Keratinocyte (primary cell): Measurements from ENCODE around the gene RFX3. TPM values are rescaled to one million over a fixed set of nuclear protein-coding genes. Genes with fewer than 3 reads are reported as not detected.

ENCODE experiments used
- DNase-seq: peaks from one replicate; pipeline ENCODE4 v3.0.0-alpha.2; 2011; ENCODE audit warnings: low read depth, missing footprints, low spot score
- FAIRE-seq: peaks from 2 replicates; lab custom pipeline; 2011; peaks lifted over from hg19 to GRCh38; lab: Jason Lieb, UNC
- H2AFZ ChIP-seq: 2 replicates; pipeline ENCODE4 v1.6.0; 2012; ENCODE audit warnings: low read length, control low read depth, inconsistent platforms; ENCODE audit not compliant: control insufficient read depth
- H3K27ac ChIP-seq: 2 replicates; pipeline ENCODE4 v1.5.1; 2011; ENCODE audit warnings: low read length; ENCODE audit not compliant: control insufficient read depth, insufficient read depth
- H3K27me3 ChIP-seq: 3 replicates; pipeline ENCODE4 v1.6.0; 2011; ENCODE audit warnings: low read length; ENCODE audit not compliant: control insufficient read depth, insufficient read depth; ENCODE audit errors: extremely low read depth
- H3K36me3 ChIP-seq, 2 experiments: 2 replicates in 1 of 2; 3 replicates in 1 of 2; pipeline ENCODE4 v1.5.1; 2011; ENCODE audit warnings: low read length in 2 of 2, mild to moderate bottlenecking in 1 of 2; ENCODE audit not compliant: control insufficient read depth in 2 of 2, insufficient read depth in 2 of 2; ENCODE audit errors: extremely low read depth in 1 of 2
- H3K4me1 ChIP-seq: 3 replicates; pipeline ENCODE4 v1.5.1; 2011; ENCODE audit warnings: low read length; ENCODE audit not compliant: control insufficient read depth, insufficient read depth; ENCODE audit errors: extremely low read depth
- H3K4me2 ChIP-seq: 3 replicates; pipeline ENCODE4 v1.6.0; 2011; ENCODE audit warnings: low read depth, low read length; ENCODE audit not compliant: control insufficient read depth, insufficient read depth; ENCODE audit errors: extremely low read depth
- H3K4me3 ChIP-seq, 3 experiments: fragments of 200-600 bp in 1 of 3; sonication (generic) in 1 of 3; 2 replicates in 2 of 3; 3 replicates in 1 of 3; pipeline ENCODE4 v1.5.1; 2011 to 2016; ENCODE audit warnings: low read length in 3 of 3, mild to moderate bottlenecking in 3 of 3, control low read depth in 2 of 3, inconsistent platforms in 1 of 3, low read depth in 1 of 3, mixed read lengths in 1 of 3, mixed run types in 1 of 3, moderate library complexity in 1 of 3; ENCODE audit not compliant: control insufficient read depth in 2 of 3, insufficient read depth in 2 of 3; ENCODE audit errors: extremely low read depth in 1 of 3
- H3K79me2 ChIP-seq: 2 replicates; pipeline ENCODE4 v1.6.0; 2012; ENCODE audit warnings: low read length; ENCODE audit not compliant: control insufficient read depth, insufficient read depth
- H3K9ac ChIP-seq: 3 replicates; pipeline ENCODE4 v1.6.0; 2011; ENCODE audit warnings: low read length; ENCODE audit not compliant: control insufficient read depth, insufficient read depth; ENCODE audit errors: extremely low read depth
- H3K9me1 ChIP-seq: 3 replicates; pipeline ENCODE4 v1.6.0; 2011; ENCODE audit warnings: low read length; ENCODE audit not compliant: control insufficient read depth, insufficient read depth; ENCODE audit errors: extremely low read depth
- H3K9me3 ChIP-seq: 2 replicates; pipeline ENCODE4 v1.5.1; 2012; ENCODE audit warnings: low read depth, low read length; ENCODE audit not compliant: control insufficient read depth
- H4K20me1 ChIP-seq: 3 replicates; pipeline ENCODE4 v1.6.0; 2011; ENCODE audit warnings: low read length; ENCODE audit not compliant: control insufficient read depth, insufficient read depth; ENCODE audit errors: extremely low read depth
- CTCF ChIP-seq, 3 experiments: IDR thresholded peaks in 1 of 3; conservative IDR thresholded peaks in 1 of 3; optimal IDR thresholded peaks in 1 of 3; 2 replicates in 2 of 3; 3 replicates in 1 of 3; pipeline versions ENCODE3 to v1.5.1; 2011; ENCODE audit warnings: low read length in 3 of 3, mild to moderate bottlenecking in 3 of 3, moderate library complexity in 2 of 3, control low read depth in 1 of 3, inconsistent platforms in 1 of 3; ENCODE audit not compliant: insufficient read depth in 2 of 3; ENCODE audit errors: extremely low read depth in 1 of 3
- EZH2 ChIP-seq: IDR thresholded peaks from one replicate; pipeline ENCODE4 v1.6.1; 2012; ENCODE audit warnings: inconsistent platforms, mild to moderate bottlenecking, low read length, moderate library complexity
- dilution Hi-C: fragments of 300-500 bp; cut with MboI; formaldehyde crosslinking; loops from one replicate; pipeline ENCODE4 v1.7.0; 2020; ENCODE audit warnings: low sequenced_read_pairs; ENCODE audit not compliant: extremely low pct_ligation_motif_present
- polyA plus RNA-seq, 5 experiments: library from polyadenylated mRNA; depleted of rRNA in 3 of 5; stranded (reverse) in 3 of 5; stranded (forward) in 1 of 5; unstranded in 1 of 5; fragments of >200 nt; gene quantifications; 1 replicate in 1 of 5; 2 replicates in 3 of 5; 3 replicates in 1 of 5; pipeline versions ENCODE4 v1.2.1 to v1.2.3, GENCODE V29; 2011 to 2012; ENCODE audit warnings: missing spikeins in 2 of 5, low read depth in 1 of 5, low replicate concordance in 1 of 5

RFX3 gene
- polyA plus RNA-seq, 1 donor (not counting 4 experiments of a cell fraction or from before 2014, with no cell fraction given) = 1.8 TPM

GRCh38 chr9:3173374-3173773, 352.4 kb downstream of the RFX3 start:
- no peak for FAIRE-seq
- Histone ChIP-seq H3K4me2 (no peak overlapping the region), H2AFZ (no peak overlapping the region), H3K4me3 (no peak overlapping the region), H3K27ac (no peak overlapping the region), H3K4me1 (no peaks in the 10 kb centered on the region), H3K9ac (no peak overlapping the region), H4K20me1 (no peaks in the 10 kb centered on the region), H3K9me3 (no peaks in the 10 kb centered on the region), H3K79me2 (no peaks in the 10 kb centered on the region), H3K27me3 (no peaks in the 10 kb centered on the region), H3K36me3 (no peaks in the 10 kb centered on the region), H3K9me1 (no peaks in the 10 kb centered on the region)
- dilution Hi-C loops = no loop called here
- TF ChIP-seq CTCF (optimal IDR thresholded peaks at IDR 0.05 in 1 of 3, IDR thresholded peaks at IDR 0.05 in 1 of 3, conservative IDR thresholded peaks at IDR 0.05 in 1 of 3; ENCODE audit: extremely low read depth in 1 of 3, insufficient read depth in 2 of 3, low read length in 3 of 3) (no peak), EZH2 (no peak)
- DNase-seq = no peak

- dilution Hi-C loops = no loop called here
- Histone ChIP-seq H3K4me3 (no peak overlapping the region), H2AFZ (no peak overlapping the region), H3K79me2 (no peaks in the 10 kb centered on the region), H3K36me3 (no peaks in the 10 kb centered on the region), H3K4me1 (no peaks in the 10 kb centered on the region), H4K20me1 (no peaks in the 10 kb centered on the region), H3K9ac (no peak overlapping the region), H3K4me2 (no peak overlapping the region), H3K9me3 (no peaks in the 10 kb centered on the region), H3K27ac (no peak overlapping the region), H3K27me3 (no peaks in the 10 kb centered on the region), H3K9me1 (no peaks in the 10 kb centered on the region)
- TF ChIP-seq EZH2 (no peak), CTCF (optimal IDR thresholded peaks at IDR 0.05 in 1 of 3, IDR thresholded peaks at IDR 0.05 in 1 of 3, conservative IDR thresholded peaks at IDR 0.05 in 1 of 3; ENCODE audit: extremely low read depth in 1 of 3, insufficient read depth in 2 of 3, low read length in 3 of 3) (no peak)
- FAIRE-seq (no peak), DNase-seq (no peak)
Measured at GRCh38 chr9:3170819-3171218, 355.0 kb downstream of the RFX3 start.
